Measurements from ENCODE around the gene CNBP.
A peak's percentile ranks its signal among the peaks of the same experiment; 100 is the strongest.
"Not testable (repeated sequence)": the region's sequence is repeated elsewhere in the genome, so short reads cannot be mapped to it uniquely, and the experiment has no call there.

Gene CNBP

DNA sequence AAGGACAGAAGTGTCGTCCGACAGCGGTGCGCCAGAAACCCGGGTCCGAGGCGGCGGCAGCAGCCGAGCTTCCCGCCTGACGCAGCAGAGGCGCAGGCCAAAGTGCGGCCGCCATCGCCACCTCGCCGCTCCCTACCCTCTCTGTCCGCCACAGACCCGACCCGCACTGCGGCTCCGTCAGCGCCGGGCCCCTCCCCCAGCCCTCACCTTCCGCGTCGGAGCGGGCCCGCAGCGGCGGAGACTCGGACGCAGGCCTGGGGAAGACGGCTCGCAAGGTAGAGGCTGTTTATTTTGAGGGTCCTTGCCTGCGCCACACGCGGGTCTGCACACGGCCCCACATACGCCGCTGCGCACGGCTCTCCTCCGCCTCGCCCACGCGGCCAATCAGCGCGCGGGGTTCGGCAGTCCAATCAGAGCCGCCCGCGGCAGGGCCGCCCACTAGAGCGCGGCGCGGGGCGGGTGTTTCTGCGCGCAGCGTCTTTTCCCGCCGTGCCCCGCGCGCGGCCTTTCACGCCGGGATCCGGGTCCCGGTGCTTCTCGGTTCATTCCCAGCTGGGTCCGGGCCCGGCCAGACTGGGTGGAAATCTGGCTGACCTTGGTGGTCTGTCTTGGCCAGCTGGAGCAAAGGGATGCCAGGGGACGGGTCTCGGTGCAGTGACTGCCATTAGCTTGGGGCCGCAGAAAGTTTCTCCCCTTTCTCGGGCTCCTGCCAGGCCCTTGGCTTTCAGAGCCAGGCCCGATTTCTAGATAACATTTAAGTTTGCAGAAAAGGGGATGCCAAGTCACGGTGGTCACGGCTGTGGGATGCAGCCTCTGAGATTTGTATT, at the start of gene CNBP:
Gene CNBP (minus strand): TSS at position 328 of the 827 bp plus-strand sequence. CDS start 12,139 bp downstream, outside the sequence.
- peak within 1 kb of the TSS; percentile 98 for H3K4me3 ChIP-seq (ENCODE audit: low read depth, low read length)
- peak; percentile 83 for DNase-seq (ENCODE audit: low read depth)
- TF ChIP-seq CTCF (IDR thresholded peaks at IDR 0.05; ENCODE audit: control insufficient read depth, extremely low read depth, insufficient read depth) = no peak

GRCh38 chr3:129231331-129232119, 47.8 kb upstream of the CNBP start:
- TF ChIP-seq CTCF (IDR thresholded peaks at IDR 0.05; ENCODE audit: control insufficient read depth, extremely low read depth, insufficient read depth) = no peak
- H3K4me3 ChIP-seq (ENCODE audit: low read depth, low read length) = no peak overlapping the region
- no peak for DNase-seq (ENCODE audit: low read depth)

GRCh38 chr3:129230311-129231019, 46.8 kb upstream of the CNBP start:
- no peak overlapping the region for H3K4me3 ChIP-seq (ENCODE audit: low read depth, low read length)
- no peak for DNase-seq (ENCODE audit: low read depth)
- TF ChIP-seq CTCF (IDR thresholded peaks at IDR 0.05; ENCODE audit: control insufficient read depth, extremely low read depth, insufficient read depth) = no peak

GRCh38 chr3:129228891-129229585, 45.3 kb upstream of the CNBP start:
- no peak for DNase-seq (ENCODE audit: low read depth)

GRCh38 chr3:129226374-129226773, 42.7 kb upstream of the CNBP start:
- DNase-seq (ENCODE audit: low read depth) = peak; percentile 97
- no peak overlapping the region for H3K4me3 ChIP-seq (ENCODE audit: low read depth, low read length)
- TF ChIP-seq CTCF (IDR thresholded peaks at IDR 0.05; ENCODE audit: control insufficient read depth, extremely low read depth, insufficient read depth) = no peak

More at GRCh38 chr3:129228891-129229585, 45.3 kb upstream of the CNBP start:
- TF ChIP-seq CTCF (IDR thresholded peaks at IDR 0.05; ENCODE audit: control insufficient read depth, extremely low read depth, insufficient read depth) = no peak
- no peak overlapping the region for H3K4me3 ChIP-seq (ENCODE audit: low read depth, low read length)

GRCh38 chr3:129224984-129225393, 41.3 kb upstream of the CNBP start:
- DNase-seq (ENCODE audit: low read depth) = peak; percentile 99
- no peak for TF ChIP-seq CTCF (IDR thresholded peaks at IDR 0.05; ENCODE audit: control insufficient read depth, extremely low read depth, insufficient read depth)
- peak overlapping the region; percentile 23; the same call in 1 of the 2 replicates for H3K4me3 ChIP-seq (ENCODE audit: low read depth, low read length)

DNA sequence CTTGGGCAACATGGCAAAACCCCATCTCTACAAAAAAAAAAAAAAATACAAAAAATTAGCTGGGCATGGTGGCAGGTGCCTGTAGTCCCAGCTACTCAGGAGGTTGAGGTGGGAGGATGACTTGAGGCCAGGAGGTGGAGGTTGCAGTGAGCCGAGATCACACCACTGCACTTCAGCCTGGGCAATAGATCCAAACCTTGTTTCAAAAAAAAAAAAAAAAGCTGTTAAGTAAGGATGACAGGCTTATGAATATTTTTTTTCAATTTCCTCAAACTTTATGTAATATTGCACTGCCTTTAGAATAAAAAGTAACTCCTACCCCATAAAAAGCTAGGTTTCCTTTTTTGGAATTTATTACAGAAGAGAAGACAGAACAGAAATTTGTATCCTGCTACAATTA, 40.7 kb upstream of the CNBP start:
- DNase-seq (ENCODE audit: low read depth) = not testable (repeated sequence)
- H3K4me3 ChIP-seq (ENCODE audit: low read depth, low read length) = peak overlapping the region; percentile 16; the same call in 1 of the 2 replicates

All from LNCaP clone FGC (cell line).